HG02852 (cell line): ENCODE data around the gene SLC13A2.

Experiments
- ATAC-seq: cut with Tn5 transposase; IDR thresholded peaks from one replicate; pipeline ENCODE4 v1.9.1; 2021; ENCODE audit warnings: mild to moderate bottlenecking, moderate library complexity; ENCODE audit not compliant: unreplicated experiment

SLC13A2 gene

GRCh38 chr17:28470266-28470913 is 3.1 kb upstream of the SLC13A2 start:
- ATAC-seq: no peak

- ATAC-seq: no peak
These were observed 2.5 kb upstream of the SLC13A2 start for GRCh38 chr17:28470914-28471366.

GRCh38 chr17:28471531-28472342 is 1.7 kb upstream of the SLC13A2 start:
- no peak for ATAC-seq

GRCh38 chr17:28472871-28473497 is 460 bp upstream of the SLC13A2 start:
- no peak for ATAC-seq

GRCh38 chr17:28474111-28474531 is 677 bp downstream of the SLC13A2 start:
- no peak for ATAC-seq

- ATAC-seq: no peak
These were observed 1.9 kb downstream of the SLC13A2 start for GRCh38 chr17:28475151-28475900.

GRCh38 chr17:28476076-28476865 is 2.8 kb downstream of the SLC13A2 start:
- ATAC-seq: no peak

- ATAC-seq: no peak
These were observed 4.5 kb downstream of the SLC13A2 start for GRCh38 chr17:28477928-28478327.

- no peak for ATAC-seq
These were observed 5.5 kb downstream of the SLC13A2 start for GRCh38 chr17:28478712-28479615.

GRCh38 chr17:28480278-28480677 is 6.8 kb downstream of the SLC13A2 start:
- ATAC-seq: no peak

GRCh38 chr17:28480799-28481571 is 7.5 kb downstream of the SLC13A2 start:
- no peak for ATAC-seq

- no peak for ATAC-seq
These were observed 9.2 kb downstream of the SLC13A2 start for GRCh38 chr17:28482551-28483199.

- no peak for ATAC-seq
These were observed 10.9 kb downstream of the SLC13A2 start for GRCh38 chr17:28484296-28484695.

- ATAC-seq: no peak
These were observed 11.6 kb downstream of the SLC13A2 start for GRCh38 chr17:28485049-28485448.

GRCh38 chr17:28487881-28488532 is 14.6 kb downstream of the SLC13A2 start:
- no peak for ATAC-seq

GRCh38 chr17:28488533-28489276 is 15.3 kb downstream of the SLC13A2 start:
- no peak for ATAC-seq

GRCh38 chr17:28491286-28491685 is 17.8 kb downstream of the SLC13A2 start:
- ATAC-seq: no peak
